Ovary (tissue), 9 donors: Measurements from ENCODE around the gene PUDP. TPM values are rescaled to one million over a fixed set of nuclear protein-coding genes. Genes with fewer than 3 reads are reported as not detected.

Experiments
- DNase-seq, 5 donors: peaks; one replicate each; pipeline ENCODE4 v3.0.0-alpha.2; 2019 to 2020
- H3K27ac ChIP-seq, 2 donors: fragments of 200-600 bp; one replicate each; pipeline versions ENCODE4 v1.5.1 to v1.8.0; 2019 to 2022
- H3K27me3 ChIP-seq: fragments of 200-600 bp; one replicate; pipeline ENCODE4 v1.8.0; 2022
- H3K36me3 ChIP-seq: fragments of 200-600 bp; sonication (generic); one replicate; pipeline ENCODE4 v1.5.1; 2019
- H3K4me1 ChIP-seq: one replicate; pipeline ENCODE4 v1.8.1; 2013; ENCODE audit warnings: mild to moderate bottlenecking, moderate library complexity; ENCODE audit not compliant: insufficient read depth
- H3K4me3 ChIP-seq: fragments of 200-600 bp; sonication (generic); one replicate; pipeline ENCODE4 v1.5.1; 2017
- H3K9me3 ChIP-seq, 2 donors: fragments of 200-600 bp in 1 of 2; sonication (generic) in 1 of 2; one replicate each; pipeline versions ENCODE4 v1.5.1 to v1.8.1; 2013 to 2019; ENCODE audit warnings: mild to moderate bottlenecking in 1 of 2, moderate library complexity in 1 of 2
- EP300 ChIP-seq: sonication (generic); formaldehyde crosslinking; IDR thresholded peaks from one replicate; pipeline ENCODE4 v1.6.1; 2017; ENCODE audit warnings: antibody characterized with exemption
- POLR2A ChIP-seq: fragments of 450-650 bp; IDR thresholded peaks from one replicate; pipeline ENCODE4 v1.6.1; 2017; ENCODE audit warnings: antibody characterized with exemption, mild to moderate bottlenecking, moderate library complexity
- WGBS, 3 donors: extraction: QIAGEN DNeasy Blood & Tissue Kit in 1 of 3; methylation state at CpG; one replicate each; pipeline versions ENCODE4 v1.1.5 to v1.1.7; 2013 to 2017; 5-methylcytosine and 5-hydroxymethylcytosine counted together
- intact Hi-C, 4 donors: fragments of 100-400 bp; cut with DNase I; formaldehyde crosslinking; loops; one replicate each; pipeline versions ENCODE4 v1.11.0 to v1.15.1; 2022 to 2023
- polyA plus RNA-seq, 2 donors: library from polyadenylated mRNA; stranded (reverse); fragments of 200-250 nt in 1 of 2; fragments of 350-450 nt in 1 of 2; fragmentation: Illumina TruSeq in 1 of 2; extraction: RNeasy Lipid Tissue Mini Kit (QIAGEN cat#74804) in 1 of 2; gene quantifications; one replicate each; pipeline ENCODE4 v1.2.3, GENCODE V29; 2013 to 2014
- total RNA-seq, 7 donors: library from RNA; depleted of rRNA in 2 of 7; stranded (reverse); fragments of >200 nt in 2 of 7; fragmentation: NEBNext Ultra II Directional in 3 of 7; extraction: Animal tissue kit (Norgen Biotek cat#: 25700) in 3 of 7; gene quantifications; one replicate each; pipeline versions ENCODE4 v1.1.0 to v1.2.4, GENCODE V29; 2016 to 2023
- TF ChIP-seq, protein P1 (sequence below), 3 donors: fragments of 450-650 bp in 2 of 3; fragments of 200-600 bp in 1 of 3; IDR thresholded peaks; one replicate each; pipeline versions ENCODE4 v1.5.1 to v1.8.0; 2016 to 2022; ENCODE audit warnings: antibody characterized with exemption in 3 of 3, mild to moderate bottlenecking in 1 of 3
- donor health status: DM: no; HTN: no; CAD: no; lungs with moderate emphysema.
- donor health status: DM: no; HTN: no; CAD: no.
- donor health status: Bipolar disorder and iron deficiency.
- donor health status: DM: yes; HTN: yes; CAD: no.
- donor health status: DM: no; HTN: no; CAD: no.
- donor health status: DM: yes; HTN: yes; CAD: no.

Gene PUDP
- total and polyA plus RNA-seq, 9 donors, result 7.0 to 17.9 (median 14.8) TPM

DNA sequence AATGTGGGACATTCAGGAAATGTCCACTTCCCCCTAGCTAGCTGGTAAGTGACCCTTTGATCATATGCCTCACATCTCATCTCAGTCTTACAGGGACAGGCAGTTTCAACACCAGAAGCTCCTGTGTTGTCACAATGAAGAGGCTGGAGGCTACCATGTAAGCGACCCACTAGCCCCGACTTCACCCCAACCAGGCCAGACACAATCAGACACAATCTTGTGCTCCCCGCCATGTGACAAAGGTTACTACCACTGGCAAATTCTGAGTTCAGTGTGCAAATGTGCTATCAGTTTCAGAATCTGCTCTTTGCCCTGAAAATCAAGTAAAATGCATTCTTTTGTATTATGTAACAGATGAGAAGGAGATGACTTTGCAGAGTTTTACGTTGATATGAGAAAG, 57.3 kb downstream of the PUDP start:
- DNase-seq, result no peak
- no peaks in the 10 kb centered on the region for H3K9me3 ChIP-seq
- intact Hi-C loops, result no loop called here
- no peaks in the 10 kb centered on the region for H3K4me1 ChIP-seq
- H3K27me3 ChIP-seq, result no peaks in the 10 kb centered on the region
- 93 to 96% (median 94%) methylated on average over 4 of the region's 4 CpGs for WGBS, 3 donors
- no peaks in the 10 kb centered on the region for H3K36me3 ChIP-seq
- TF ChIP-seq EP300 (no peak), POLR2A (no peak)
- TF ChIP-seq, protein P1, sequence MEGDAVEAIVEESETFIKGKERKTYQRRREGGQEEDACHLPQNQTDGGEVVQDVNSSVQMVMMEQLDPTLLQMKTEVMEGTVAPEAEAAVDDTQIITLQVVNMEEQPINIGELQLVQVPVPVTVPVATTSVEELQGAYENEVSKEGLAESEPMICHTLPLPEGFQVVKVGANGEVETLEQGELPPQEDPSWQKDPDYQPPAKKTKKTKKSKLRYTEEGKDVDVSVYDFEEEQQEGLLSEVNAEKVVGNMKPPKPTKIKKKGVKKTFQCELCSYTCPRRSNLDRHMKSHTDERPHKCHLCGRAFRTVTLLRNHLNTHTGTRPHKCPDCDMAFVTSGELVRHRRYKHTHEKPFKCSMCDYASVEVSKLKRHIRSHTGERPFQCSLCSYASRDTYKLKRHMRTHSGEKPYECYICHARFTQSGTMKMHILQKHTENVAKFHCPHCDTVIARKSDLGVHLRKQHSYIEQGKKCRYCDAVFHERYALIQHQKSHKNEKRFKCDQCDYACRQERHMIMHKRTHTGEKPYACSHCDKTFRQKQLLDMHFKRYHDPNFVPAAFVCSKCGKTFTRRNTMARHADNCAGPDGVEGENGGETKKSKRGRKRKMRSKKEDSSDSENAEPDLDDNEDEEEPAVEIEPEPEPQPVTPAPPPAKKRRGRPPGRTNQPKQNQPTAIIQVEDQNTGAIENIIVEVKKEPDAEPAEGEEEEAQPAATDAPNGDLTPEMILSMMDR (IDR thresholded peaks at IDR 0.05), result no peak
- no peak overlapping the region for H3K27ac ChIP-seq
- no peak overlapping the region for H3K4me3 ChIP-seq

DNA sequence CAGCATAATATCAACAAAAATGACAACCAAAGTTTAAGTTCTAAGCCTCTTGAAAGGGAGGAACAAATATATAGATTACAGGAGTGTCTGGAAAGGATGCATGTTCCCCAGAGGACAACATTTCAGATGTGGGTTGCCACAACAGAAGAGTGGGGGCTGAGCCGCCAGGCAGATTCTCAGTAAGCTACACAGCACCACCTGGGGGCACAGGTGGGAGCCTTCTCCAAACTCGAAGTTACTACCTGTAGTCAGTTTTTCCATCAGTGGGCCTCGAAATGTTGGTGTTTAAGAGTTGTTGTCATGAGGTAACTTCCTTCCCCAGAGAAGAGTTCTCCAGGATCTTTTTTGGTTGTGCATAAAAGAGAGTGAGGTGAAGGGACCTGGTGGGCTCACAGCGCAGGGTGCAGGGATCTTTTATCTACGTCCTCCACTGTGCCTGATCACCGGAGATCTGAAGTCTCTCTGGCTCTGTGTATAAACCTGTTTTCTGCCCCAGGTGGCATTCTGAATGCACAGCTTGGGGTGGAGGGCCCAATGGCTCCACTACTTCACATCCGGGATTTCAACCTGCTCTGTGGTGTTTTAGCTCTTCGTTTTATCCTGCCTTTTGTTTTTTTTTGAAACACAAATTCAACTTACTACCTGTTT, 58.9 kb downstream of the PUDP start:
- no peak for DNase-seq
- H3K36me3 ChIP-seq, result no peaks in the 10 kb centered on the region
- no peak overlapping the region for H3K27ac ChIP-seq
- 84 to 88% (median 87%) methylated on average over 8 of the region's 8 CpGs for WGBS, 3 donors
- no peaks in the 10 kb centered on the region for H3K27me3 ChIP-seq
- no peaks in the 10 kb centered on the region for H3K4me1 ChIP-seq
- H3K4me3 ChIP-seq, result no peak overlapping the region
- no peaks in the 10 kb centered on the region for H3K9me3 ChIP-seq
- intact Hi-C loops, result no loop called here
- TF ChIP-seq, protein P1 (IDR thresholded peaks at IDR 0.05), result no peak
- TF ChIP-seq POLR2A (no peak), EP300 (no peak)

DNA sequence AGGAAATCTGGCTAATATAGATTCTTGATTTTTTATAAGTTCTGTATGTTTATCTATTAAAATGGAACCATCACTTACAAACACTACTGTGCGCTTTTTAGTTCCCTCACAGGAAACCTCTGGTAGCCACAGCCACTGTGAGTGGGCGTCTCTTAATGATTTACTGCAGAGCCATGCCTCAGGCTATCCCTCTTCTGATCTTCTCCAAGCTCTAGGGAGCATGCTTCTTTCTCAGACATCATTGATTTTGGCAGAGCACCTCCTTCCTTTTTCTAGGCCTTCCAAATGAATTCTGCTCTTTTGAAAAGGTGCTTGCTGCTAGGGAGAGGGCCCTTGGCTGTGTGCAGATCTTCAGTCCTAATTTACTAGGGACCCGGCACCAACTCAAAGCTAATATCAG, 61.6 kb downstream of the PUDP start:
- Histone ChIP-seq H3K4me3 (no peak overlapping the region), H3K4me1 (no peaks in the 10 kb centered on the region), H3K27ac (no peak overlapping the region), H3K36me3 (no peaks in the 10 kb centered on the region), H3K9me3 (no peaks in the 10 kb centered on the region), H3K27me3 (no peaks in the 10 kb centered on the region)
- TF ChIP-seq POLR2A, result no peak
- TF ChIP-seq, protein P1 (IDR thresholded peaks at IDR 0.05), result no peak
- no peak for TF ChIP-seq EP300
- intact Hi-C loops, result no loop called here
- 85 to 92% (median 91%) methylated on average over 3 of the region's 3 CpGs for WGBS, 3 donors
- no peak for DNase-seq

DNA sequence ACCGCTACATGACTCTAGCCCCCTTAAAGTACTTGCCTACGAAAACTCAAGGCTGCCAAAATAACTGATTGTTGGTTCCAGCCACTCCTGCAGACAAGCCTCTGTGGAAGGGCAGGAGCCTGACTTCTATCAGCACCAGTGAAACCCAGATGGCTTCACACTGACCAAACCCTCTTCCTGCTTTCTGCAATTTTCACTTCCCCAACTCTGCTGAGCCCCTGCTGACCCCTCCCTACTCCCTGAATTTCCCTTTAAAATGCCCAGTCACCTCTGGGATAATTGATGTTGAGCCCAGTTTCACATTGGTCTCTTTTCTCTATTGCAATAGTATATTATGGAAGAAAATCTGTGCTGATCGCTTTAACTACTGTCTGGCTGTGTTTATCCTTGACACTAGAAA, 62.1 kb downstream of the PUDP start:
- no peaks in the 10 kb centered on the region for H3K27me3 ChIP-seq
- no peaks in the 10 kb centered on the region for H3K4me1 ChIP-seq
- intact Hi-C loops, result no loop called here
- H3K4me3 ChIP-seq, result no peak overlapping the region
- no peak for TF ChIP-seq EP300
- TF ChIP-seq, protein P1 (IDR thresholded peaks at IDR 0.05), result no peak
- H3K9me3 ChIP-seq, result no peaks in the 10 kb centered on the region
- no peak overlapping the region for H3K27ac ChIP-seq
- H3K36me3 ChIP-seq, result no peaks in the 10 kb centered on the region
- WGBS, 3 donors, result 90 to 94% (median 93%) methylated on average over 3 of the region's 3 CpGs
- DNase-seq, result no peak
